ENCODE measurements around the gene ANKK1. TPM values are rescaled to one million over a fixed set of nuclear protein-coding genes. Genes with fewer than 3 reads are reported as not detected.

Gene ANKK1
- total and polyA plus RNA-seq, 9 of the 15 experiments (the other 6 are each of a cell fraction or from before 2014, with no cell fraction given) = not detected

- no peak overlapping the region for H3K27ac ChIP-seq (ENCODE audit: extremely low read depth, low read depth, low read length)
- ChIA-PET CTCF (ENCODE audit: low intra/inter-chr PET ratio) (no interaction called here), POLR2A (no interaction called here)
- H3K36me3 ChIP-seq (ENCODE audit: control insufficient read depth, insufficient read depth, low read length) = no peaks in the 10 kb centered on the region
- 32% methylated on average over 5 of the region's 5 CpGs for WGBS (ENCODE audit: insufficient coverage, low coverage, missing lambda C conversion rate)
- in situ Hi-C loops (cut with MboI) = no loop called here
- no peak overlapping the region for H3K9ac ChIP-seq (ENCODE audit: insufficient read depth in 1 of 2, low read depth in 2 of 2, low read length in 2 of 2)
- no peaks in the 10 kb centered on the region for H3K79me2 ChIP-seq (ENCODE audit: control insufficient read depth, insufficient read depth, low read length)
- H4K20me1 ChIP-seq (replicated peaks; ENCODE audit: control insufficient read depth, insufficient read depth, low read length) = no peaks in the 10 kb centered on the region
- FAIRE-seq (peak; percentile 32), ATAC-seq (peak; percentile 64), DNase-seq (ENCODE audit: extremely low read depth in 1 of 4, low spot score in 3 of 4) (peak in 3 of 4 experiments; percentile 46 to 68 (median 67))
- H3K4me1 ChIP-seq (replicated peaks in 1 of 2; ENCODE audit: control insufficient read depth in 2 of 2, insufficient read depth in 2 of 2, low read length in 2 of 2) = peaks cover 0 to 8% of the 10 kb centered on the region in 2 experiments; a peak in 3 of 5 replicates
- no peaks in the 10 kb centered on the region for H3K9me1 ChIP-seq (ENCODE audit: control insufficient read depth, insufficient read depth, low read length)
- no peak overlapping the region for H2AFZ ChIP-seq (ENCODE audit: low read depth, low read length)
- BruUV-seq (replicated peaks) = no TSS peak
- no peak overlapping the region for H3K4me2 ChIP-seq (ENCODE audit: insufficient read depth, low read length)
- H3K9me3 ChIP-seq (replicated peaks; ENCODE audit: control insufficient read depth, insufficient read depth, low read depth, low read length) = no peaks in the 10 kb centered on the region
- no peak overlapping the region for H3K4me3 ChIP-seq
- peaks cover 0 to 4% of the 10 kb centered on the region in 2 experiments; a peak in 2 of 5 replicates for H3K27me3 ChIP-seq (ENCODE audit: control insufficient read depth in 2 of 2, insufficient read depth in 2 of 2, low read length in 2 of 2)
- intact Hi-C loops (cut with micrococcal nuclease) = no loop called here
- TF ChIP-seq TFE3 (CRISPR knock-in tag; IDR thresholded peaks at IDR 0.05) (peak; percentile 90), MCM5 (IDR thresholded peaks at IDR 0.05; ENCODE audit: low read depth) (no peak), NFYB (IDR thresholded peaks at IDR 0.05; ENCODE audit: extremely low read depth, insufficient read length) (peak; percentile 74), THAP12 (CRISPR knock-in tag; IDR thresholded peaks at IDR 0.05) (no peak), CBFA2T2 (conservative IDR thresholded peaks at IDR 0.05) (peak; percentile 19; the same call in 1 of the 2 replicates), CBX1 (IDR thresholded peaks at IDR 0.05; ENCODE audit: low read depth) (no peak), ZBTB49 (CRISPR knock-in tag; IDR thresholded peaks at IDR 0.05; ENCODE audit: borderline replicate concordance) (no peak), USF1 (CRISPR knock-in tag; IDR thresholded peaks at IDR 0.05) (peak; percentile 75), NCOA1 (IDR thresholded peaks at IDR 0.05; ENCODE audit: low read depth) (no peak), TARDBP (IDR thresholded peaks at IDR 0.05) (no peak), HSF4 (CRISPR knock-in tag; IDR thresholded peaks at IDR 0.05; ENCODE audit: borderline replicate concordance) (no peak), CREB3L1 (IDR thresholded peaks at IDR 0.05; ENCODE audit: borderline replicate concordance, low read depth) (no peak), TOE1 (IDR thresholded peaks at IDR 0.05; ENCODE audit: borderline replicate concordance) (peak; percentile 84; the same call in 1 of the 2 replicates), TOE1 (CRISPR knock-in tag; IDR thresholded peaks at IDR 0.05; ENCODE audit: borderline replicate concordance, low read depth) (no peak), RAD51 (IDR thresholded peaks at IDR 0.05; ENCODE audit: borderline replicate concordance, low read depth) (peak; percentile 79)
Measured at GRCh38 chr11:113375402-113375801, 12.2 kb upstream of the ANKK1 start.
